GM19463 (cell line): ENCODE measurements around the gene MAMDC2.

Source experiments
- ATAC-seq: cut with Tn5 transposase; IDR thresholded peaks from one replicate; pipeline ENCODE4 v1.9.1; 2021; ENCODE audit warnings: mild to moderate bottlenecking, moderate library complexity; ENCODE audit not compliant: unreplicated experiment

The MAMDC2 gene

DNA sequence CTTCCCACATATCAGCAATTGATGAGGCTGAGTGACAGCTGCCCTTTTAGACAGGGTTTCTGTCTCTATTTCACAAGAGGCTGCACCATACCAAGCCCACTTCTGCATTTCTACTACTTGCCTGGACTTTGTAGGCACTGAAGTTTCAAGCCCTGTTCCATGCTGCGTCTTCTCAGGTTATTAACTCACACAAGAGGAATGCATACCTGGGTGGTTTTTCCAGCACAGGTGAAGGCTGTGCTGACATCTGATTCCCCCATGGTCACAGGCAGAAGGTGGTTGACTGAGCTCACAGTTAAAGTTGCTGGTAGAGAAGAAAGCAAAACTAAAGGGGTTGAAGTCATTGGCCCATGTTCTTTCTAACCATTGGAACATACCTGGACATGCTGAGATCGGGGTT lies 86.6 kb downstream of the MAMDC2 start:
- ATAC-seq: no peak

DNA sequence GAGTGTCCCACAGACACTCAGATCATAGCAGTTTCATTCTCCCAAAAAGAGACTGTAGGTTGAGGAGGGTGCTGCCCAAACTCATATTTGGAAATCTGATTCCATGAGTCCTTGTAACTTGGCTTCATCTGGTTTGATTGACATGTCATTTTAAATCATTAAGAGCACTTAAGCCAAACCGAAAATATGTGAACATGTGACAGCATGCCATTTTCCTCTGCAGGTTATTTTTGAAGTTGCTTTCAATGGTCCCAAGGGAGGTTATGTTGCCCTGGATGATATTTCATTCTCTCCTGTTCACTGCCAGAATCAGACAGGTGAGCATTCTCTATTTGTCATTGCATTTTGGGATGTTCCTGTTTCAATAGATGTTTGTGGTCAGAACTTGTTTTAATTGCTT lies 87.6 kb downstream of the MAMDC2 start:
- no peak for ATAC-seq

DNA sequence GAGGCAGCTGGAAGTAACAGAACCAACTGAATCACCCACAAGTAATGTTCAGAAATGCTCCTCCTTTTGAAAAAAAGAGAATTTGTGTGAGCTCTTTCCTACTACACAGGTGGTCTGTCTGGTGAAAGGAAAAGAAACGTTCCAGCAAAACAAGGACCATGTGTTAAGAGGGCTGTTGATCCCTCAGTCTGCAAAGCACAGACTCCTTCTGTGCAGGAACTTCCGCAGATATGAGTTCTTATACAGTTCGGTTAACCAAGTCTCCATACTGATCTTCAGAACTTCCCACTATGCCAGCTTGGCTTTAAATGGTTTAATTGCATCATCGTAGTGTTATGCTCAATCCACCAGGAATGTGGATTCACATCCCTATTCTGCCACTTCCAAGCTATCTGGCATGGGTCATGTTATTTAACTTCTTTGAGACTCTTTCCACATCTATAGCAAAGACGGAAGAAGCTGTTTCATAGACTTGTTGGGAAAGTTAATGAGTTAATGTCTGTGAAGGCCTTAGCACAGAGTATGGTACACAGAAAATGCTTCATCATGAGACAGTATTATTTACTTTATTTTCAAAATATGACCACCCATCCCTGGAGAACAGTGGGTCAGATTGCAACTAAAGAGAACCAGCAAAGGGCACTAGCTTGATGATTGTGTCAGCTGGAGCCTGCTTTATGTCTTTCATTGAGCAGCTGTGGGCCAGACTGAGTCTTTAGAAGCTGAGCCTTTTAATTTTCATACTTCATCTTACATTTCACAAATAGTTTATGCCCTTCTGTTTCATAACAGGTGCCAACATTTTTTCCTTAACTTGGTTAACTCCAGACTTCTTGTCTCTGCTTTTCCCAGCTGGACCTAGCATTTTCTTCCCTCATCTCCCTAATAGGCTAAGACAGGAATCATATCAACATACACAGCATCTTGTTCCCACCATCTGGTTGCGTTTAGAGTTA lies 89.9 kb downstream of the MAMDC2 start:
- no peak for ATAC-seq

DNA sequence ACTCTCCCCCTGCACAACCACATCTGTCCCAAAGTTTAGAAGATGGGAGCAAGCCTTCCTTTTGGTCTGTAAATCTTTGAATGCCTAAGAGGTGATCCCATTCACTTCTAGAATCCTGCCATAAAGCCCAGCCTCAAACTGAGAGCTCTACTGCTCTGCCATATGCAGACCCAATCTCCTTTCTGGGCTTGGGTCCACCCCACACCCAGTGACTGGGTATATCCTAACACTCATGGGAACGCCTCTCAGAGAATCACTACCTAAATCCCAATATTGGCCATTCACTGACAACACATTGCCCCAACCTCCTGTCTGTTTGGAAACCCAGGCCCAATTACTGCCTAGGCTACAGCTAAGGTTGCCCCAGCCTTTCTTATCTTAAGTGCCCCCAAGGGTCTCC lies 90.7 kb downstream of the MAMDC2 start:
- no peak for ATAC-seq

DNA sequence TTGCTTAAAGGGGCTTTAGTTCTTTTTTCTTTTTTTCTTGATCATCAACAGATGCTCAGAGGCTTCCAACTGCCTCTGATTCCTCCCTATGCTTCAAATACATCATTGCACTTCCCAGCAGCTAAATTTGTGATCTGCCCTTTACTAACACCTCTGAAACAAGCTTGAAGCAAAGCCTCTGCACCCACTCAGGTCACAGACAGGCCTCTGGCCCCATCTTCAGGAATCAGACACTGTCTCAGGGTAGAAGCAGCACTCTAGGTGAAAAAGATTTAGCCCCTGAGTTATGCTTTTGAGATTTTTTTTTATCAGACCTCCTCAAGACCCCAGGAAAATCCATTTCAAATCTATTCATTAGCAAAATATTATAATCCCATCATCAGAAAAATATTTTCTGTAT lies 91.5 kb downstream of the MAMDC2 start:
- no peak for ATAC-seq

DNA sequence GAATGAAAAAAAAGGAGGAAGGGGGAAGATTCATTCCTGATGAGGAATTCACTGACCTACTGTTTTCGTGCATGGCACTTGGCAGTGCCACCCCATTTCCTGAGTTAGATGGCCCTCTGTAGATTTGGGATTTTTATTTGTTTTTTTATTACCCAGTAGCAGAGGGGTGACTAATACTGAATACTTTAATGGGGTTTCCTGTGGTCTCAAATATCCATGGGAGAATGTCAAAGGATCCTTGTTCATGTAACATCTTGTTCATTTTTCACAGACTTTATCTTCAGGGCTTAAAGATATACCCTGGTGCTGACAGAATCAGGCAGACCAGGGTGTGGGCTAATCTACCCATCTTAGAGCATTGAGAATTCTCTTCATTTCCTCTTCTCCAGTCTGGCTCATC lies 93.0 kb downstream of the MAMDC2 start:
- ATAC-seq: no peak

DNA sequence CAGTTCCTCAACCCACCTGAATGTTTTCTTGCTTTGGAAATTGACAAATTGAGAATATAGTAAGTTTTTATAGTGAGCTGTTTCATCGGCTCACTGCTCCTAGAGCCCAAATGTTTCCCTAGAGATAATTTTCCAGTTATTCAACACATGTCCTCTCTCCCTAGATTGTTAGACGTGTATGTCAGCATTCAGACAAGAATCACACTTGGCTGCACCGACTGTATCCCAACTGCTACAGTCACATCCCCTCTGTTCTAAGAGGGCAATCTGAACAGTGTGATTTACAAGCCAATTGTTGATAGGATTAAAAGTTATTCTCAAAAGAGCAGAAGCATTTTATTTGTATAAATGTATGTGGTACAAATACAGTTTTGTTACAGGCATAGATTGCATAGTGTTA lies 93.9 kb downstream of the MAMDC2 start:
- no peak for ATAC-seq

DNA sequence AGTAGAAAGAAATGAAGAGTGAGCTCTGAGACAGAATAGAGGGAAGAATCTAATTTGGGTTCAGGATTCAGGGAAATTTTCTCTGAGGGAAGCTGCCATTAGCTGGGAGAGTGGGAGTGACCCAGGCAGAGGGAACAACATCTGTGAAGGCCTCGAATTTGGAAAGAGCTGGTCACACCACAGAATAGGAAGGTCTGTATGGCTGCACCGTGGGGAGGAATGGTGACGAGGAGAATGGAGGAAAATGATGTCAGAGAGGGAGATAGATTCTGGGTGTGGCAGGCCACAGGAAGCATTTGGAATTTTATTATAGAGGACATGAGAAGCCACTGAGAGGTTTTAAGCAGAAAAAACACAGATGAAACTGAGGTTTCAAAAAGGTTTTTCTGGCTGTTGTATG lies 98.5 kb downstream of the MAMDC2 start:
- no peak for ATAC-seq

DNA sequence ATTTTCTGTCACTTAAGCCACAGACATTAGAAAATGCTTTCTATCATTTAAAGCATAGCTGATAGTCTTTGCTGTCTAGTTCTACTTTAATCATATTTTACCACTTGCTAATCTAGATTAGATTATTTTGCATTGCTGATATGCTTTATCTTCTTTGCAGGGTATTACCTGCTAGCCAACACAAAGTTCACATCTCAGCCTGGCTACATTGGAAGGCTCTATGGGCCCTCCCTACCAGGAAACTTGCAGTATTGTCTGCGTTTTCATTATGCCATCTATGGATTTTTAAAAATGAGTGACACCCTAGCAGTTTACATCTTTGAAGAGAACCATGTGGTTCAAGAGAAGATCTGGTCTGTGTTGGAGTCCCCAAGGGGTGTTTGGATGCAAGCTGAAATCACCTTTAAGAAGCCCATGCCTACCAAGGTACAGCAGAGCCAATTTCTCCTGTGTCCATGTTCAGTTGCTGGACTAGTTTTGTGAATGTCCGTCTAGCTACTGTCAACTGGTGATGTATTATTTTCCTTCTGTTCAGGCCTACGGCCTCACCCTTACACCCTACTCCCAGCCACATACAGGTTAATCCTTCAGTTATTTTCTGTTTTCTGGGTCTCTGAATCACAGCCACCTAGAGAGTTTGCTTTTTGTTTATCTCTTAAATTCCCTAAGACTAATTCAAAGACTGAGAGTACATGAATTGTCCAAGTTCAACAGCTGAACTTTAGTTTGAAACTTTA lies 99.9 kb downstream of the MAMDC2 start:
- no peak for ATAC-seq

DNA sequence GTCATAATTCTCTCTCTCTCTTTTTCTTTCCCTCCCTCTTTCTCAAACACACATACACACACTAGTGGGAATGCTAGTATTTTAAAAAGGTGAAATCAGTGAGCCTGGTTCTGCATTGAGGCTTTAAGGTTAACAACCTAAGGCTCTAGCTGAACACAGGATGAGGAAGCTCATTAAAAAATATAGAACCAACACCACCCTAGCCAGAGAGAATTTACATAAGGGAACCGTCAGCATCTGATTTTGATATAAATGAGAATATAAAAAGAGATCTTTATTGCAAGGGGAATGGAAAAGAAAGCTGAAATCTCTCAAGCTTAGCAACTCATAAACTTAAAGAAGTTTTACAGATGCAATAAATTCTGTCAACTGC lies 100.5 kb downstream of the MAMDC2 start:
- no peak for ATAC-seq

DNA sequence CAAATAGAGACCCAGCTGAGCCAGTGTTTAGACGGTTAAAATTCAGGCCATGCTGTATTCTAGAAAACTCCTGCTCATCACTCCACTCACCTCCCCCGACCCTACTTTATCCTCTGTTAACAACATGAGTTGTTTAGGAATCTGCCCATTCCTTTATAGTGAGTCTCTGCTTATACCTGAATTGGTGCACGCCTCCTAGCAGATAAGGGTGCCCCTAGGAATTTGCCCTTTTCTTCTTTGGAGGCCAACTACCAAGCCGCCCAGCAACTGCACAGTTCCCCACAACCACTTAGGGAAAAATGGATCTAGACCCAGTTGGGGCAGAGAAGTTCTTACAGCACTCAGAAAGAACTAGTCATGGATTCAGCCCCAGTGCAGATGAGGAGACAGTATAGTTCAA lies 102.3 kb downstream of the MAMDC2 start:
- no peak for ATAC-seq

DNA sequence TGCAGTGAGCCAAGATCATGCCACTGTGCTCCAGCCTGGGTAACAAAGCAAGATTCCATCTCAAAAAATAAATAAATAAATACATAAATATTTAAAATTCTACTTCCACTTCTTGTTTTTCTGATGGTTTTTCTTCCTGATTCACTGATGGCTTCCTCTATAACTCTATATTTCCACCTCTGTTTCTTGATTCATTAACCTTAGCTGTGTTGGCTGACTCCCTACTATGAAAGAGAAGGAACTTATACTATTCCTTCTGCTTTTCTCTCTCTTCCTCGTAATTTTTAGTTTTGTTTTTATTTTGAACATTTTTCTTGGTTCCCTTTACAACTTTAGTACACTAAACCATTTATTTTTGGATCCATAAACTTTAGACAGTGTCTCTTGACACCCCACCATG lies 103.5 kb downstream of the MAMDC2 start:
- ATAC-seq: no peak

DNA sequence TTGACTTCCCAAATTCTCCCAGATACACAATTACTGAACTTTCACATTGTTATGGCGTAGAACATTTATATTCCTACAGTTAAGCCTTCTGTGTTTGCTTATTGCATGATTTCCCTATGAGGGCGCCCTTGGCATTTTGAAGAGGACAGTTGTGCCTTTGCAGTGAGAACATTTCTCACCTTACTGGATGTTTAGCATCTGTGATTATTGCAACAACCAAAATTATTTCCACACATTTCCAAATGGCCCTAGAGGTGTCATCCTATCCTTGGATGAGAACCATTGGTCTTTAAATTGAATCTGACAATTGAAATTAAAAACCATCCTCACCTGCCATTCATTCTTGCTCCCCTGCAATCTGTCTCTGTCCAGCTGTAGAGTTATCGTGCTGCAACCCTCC lies 104.0 kb downstream of the MAMDC2 start:
- ATAC-seq: no peak

DNA sequence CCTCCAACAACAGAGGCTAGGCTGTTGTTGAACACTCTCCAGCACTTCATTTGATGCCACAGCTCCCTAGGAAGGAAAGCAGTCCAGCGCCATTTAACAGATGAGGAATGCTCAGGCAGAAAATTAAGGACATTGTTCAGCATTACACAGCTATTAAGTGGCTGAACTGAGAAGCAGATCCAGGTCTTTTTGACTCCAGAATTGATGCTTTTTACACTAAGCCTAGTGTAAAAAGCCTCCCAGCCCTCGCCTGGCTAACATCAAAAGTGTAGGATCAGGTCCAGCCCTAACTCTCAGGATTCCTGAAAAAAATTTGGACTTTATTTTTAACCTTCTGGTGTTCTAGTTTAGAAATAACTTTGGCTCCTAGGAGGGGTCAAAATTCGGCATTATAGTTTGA lies 108.7 kb downstream of the MAMDC2 start:
- ATAC-seq: no peak

DNA sequence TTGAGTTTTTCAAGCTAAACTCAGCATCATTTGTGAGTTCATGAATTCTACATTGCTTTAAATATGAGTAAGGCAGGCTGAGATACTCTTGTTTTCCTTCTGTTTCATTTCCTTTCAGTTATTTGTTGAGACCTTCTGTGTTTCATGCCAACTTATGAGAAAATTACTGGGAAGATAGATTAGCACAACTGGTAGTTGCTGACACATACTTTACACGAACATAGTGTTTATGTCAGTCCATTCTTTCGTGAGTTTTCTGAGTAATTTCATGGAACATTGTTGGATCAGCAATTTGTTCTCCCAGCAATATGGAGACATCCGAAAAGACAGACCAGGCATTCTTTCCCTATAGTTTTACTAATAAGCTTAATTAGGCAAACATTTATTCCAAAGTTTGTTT lies 113.1 kb downstream of the MAMDC2 start:
- no peak for ATAC-seq

DNA sequence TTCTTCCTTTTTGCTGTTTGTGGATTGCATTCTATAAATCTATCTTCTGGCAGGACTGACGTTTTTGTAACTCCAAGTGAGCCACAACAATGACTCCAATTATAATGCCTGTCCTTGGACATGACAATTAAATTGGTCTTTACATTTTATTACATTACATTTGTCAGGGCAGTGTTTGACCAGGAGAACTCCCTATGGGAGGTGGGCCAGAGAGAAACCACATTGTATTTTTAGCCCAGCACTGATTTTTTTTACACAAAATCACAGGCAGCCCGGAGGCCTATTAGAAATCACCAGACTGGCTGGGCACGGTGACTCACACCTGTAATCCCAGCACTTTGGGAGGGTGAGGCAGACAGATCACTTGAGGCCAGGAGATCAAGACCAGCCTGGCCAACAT lies 116.0 kb downstream of the MAMDC2 start:
- no peak for ATAC-seq

DNA sequence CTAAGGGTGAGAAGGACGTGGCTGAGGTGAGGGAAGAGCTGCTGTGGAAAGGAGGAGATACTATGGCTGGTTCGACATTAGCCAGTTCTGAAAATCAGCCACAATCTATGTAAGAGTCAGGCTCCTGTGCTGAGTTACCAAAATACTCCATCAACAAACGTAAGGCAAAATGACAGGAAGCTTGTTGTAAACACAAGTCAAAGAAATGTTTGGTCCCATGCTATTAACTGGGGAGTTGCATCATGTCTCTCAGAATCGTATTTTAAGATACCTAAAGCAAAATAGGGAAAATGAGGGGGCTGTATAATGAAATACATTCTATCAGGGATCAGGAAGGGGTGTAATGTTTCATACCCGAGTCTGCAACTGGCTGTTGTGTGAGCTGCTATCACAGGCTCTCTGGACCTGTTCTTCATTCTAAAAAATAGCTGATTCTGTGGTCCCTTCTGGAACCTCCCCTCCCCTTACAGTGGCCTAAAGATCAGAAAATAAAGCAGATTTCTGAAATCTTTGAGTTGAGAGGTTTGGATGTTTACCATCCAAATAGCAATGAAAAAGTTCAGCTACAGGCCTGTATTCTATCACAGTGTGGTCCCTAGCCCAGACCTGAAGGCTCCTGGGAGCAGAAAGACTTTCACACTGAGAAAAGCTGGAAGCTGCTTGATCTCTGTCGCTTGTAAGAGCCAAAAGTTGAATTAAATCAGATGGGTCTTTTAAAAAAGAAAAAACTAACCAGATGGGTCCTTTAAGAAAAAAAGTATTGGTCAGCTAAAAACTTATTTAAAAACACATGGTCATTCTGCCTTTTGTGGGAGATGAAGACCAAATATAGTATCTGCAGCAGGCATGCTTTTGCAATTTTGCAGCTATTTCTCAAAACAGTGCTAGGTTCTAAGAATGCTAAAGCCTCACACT lies 117.3 kb downstream of the MAMDC2 start:
- no peak for ATAC-seq

DNA sequence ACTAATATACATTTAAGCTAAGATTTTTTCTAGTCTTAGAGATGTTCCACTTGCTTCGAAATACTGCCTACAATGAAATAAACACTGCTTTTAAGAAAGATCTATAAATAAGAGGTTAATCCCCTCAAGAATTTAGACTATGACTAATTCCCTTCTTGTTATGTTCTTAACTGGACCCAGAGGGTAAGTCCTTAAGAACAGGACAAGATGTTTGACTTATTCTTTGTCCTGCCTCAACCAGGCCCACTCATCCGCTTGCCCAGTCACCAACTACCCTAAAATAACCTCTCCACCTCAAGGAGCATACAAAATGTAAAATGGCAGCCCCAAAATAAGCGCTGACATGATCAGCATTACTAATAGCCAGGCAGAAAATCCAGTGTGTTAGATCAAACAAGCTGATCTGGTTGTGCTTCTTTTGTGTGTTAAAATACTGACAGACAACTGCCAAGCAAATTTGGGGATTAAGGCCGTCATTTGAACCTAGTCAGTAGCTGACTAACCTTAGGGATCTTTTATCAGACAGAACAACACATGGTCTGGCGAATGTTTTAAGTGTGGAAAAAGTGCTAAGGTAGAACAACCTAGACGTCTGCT lies 121.5 kb downstream of the MAMDC2 start:
- ATAC-seq: no peak

DNA sequence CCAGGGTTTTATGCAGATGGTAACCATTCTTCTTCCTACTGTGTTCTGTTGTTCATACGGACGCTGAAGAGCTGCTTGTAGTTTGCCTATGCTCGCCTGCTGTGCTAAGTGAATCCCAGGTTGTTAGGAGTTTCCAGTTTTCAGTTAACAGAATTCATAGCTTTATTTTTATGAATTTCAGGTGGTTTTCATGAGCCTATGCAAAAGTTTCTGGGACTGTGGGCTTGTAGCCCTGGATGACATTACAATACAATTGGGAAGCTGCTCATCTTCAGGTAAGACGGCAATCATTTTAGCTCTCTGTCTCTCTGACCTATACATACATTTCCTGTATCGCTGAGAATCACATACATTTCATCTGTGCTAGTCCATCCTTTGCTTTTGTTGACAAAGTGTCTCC lies 124.9 kb downstream of the MAMDC2 start:
- no peak for ATAC-seq

DNA sequence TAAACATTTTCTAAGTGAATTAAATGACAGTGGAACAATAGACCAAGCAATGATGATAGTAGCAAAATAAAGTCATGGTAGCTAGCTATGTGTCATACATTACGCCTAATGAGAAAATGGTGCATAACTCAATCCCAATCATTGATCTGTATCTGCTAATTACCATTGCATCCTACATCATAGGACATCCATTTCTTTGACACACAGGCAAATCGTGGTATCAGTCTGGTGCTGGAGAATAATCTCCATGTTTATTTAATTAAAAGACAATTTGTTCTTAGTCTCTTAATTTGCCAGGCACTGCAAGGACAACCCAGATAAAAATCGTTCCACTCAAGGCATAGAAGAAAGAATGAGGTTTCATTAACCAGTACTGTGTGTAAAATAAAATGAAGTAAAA lies 125.6 kb downstream of the MAMDC2 start:
- ATAC-seq: no peak
